Retinal pigment epithelial cell (primary cell): Measurements from ENCODE around the gene ANKRD13A.

Experiments used
- DNase-seq: peaks from one replicate; pipeline ENCODE4 v3.0.0-alpha.2; 2010; ENCODE audit warnings: low read depth
- H3K4me3 ChIP-seq: 2 replicates; pipeline ENCODE4 v1.5.1; 2011; ENCODE audit warnings: mild to moderate bottlenecking, low read length, control low read depth, moderate library complexity
- CTCF ChIP-seq: conservative IDR thresholded peaks from 2 replicates; pipeline ENCODE4 v1.5.1; 2011; ENCODE audit warnings: low read depth, low read length, control low read depth, inconsistent platforms

Gene ANKRD13A

GRCh38 chr12:110073049-110073831 lies 74.0 kb downstream of the ANKRD13A start:
- DNase-seq: no peak
- no peak for TF ChIP-seq CTCF
- H3K4me3 ChIP-seq: no peak overlapping the region

- TF ChIP-seq CTCF: no peak
- no peak overlapping the region for H3K4me3 ChIP-seq
- DNase-seq: no peak
Measured at GRCh38 chr12:110074089-110074488, 74.9 kb downstream of the ANKRD13A start.

GRCh38 chr12:110075880-110076279 lies 76.7 kb downstream of the ANKRD13A start:
- no peak for TF ChIP-seq CTCF
- H3K4me3 ChIP-seq: no peak overlapping the region

GRCh38 chr12:110077800-110078199 lies 78.6 kb downstream of the ANKRD13A start:
- H3K4me3 ChIP-seq: no peak overlapping the region
- DNase-seq: no peak
- no peak for TF ChIP-seq CTCF

More at GRCh38 chr12:110075880-110076279, 76.7 kb downstream of the ANKRD13A start:
- DNase-seq: no peak

GRCh38 chr12:110079477-110080400 lies 80.5 kb downstream of the ANKRD13A start:
- no peak for DNase-seq
- no peak overlapping the region for H3K4me3 ChIP-seq
- TF ChIP-seq CTCF: no peak

GRCh38 chr12:110080410-110080809 lies 81.2 kb downstream of the ANKRD13A start:
- TF ChIP-seq CTCF: no peak

More at GRCh38 chr12:110080410-110080809, 81.2 kb downstream of the ANKRD13A start:
- no peak overlapping the region for H3K4me3 ChIP-seq
- no peak for DNase-seq
